GM19455 (cell line): ENCODE measurements around the gene ZNF41.
"Not testable (repeated sequence)": the region's sequence is repeated elsewhere in the genome, so short reads cannot be mapped to it uniquely, and the experiment has no call there.

Experiments
- ATAC-seq: cut with Tn5 transposase; IDR thresholded peaks from one replicate; pipeline ENCODE4 v1.9.1; 2021; ENCODE audit not compliant: unreplicated experiment

The ZNF41 gene

DNA sequence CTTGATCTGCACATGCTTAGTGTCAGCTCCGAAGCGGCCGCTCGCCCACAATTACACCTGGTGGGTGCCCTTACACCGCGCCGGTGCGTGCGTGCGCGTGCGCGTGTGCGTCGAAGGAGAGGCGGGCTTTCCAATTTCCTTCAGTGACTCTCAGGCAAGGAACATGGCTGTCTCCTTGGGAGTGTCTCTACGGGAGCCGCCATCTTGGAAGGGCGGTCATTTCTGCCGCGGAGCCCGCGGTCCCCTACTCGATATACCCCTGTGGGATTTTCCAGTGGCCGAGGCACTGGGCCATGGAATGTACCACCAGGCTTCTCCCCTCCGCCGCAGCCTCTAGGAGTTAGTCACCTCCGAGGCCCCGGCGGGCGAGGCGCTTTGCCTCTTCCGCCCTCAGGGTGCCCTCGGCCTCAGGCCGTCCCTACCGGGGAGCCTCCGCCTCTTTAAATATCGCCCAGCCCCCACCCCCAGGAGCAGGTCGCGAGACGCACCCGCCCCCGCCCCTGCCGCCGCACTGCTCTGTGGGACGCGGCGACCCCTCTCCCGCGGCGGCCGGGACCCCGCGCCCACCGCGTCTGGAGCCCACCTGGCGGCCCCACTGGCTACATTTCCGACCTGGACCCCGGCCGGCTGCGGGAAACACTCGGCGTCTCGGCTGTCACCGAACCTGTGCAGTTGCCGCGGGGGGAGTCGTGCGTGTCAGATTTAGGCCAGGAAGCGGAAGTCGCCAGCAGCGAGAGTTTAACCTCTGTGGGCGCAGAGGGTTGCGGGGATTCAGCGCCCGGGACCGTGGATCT lies at the start of gene ZNF41:
TSS of gene ZNF41 (minus strand) at position 711 of the 794 bp plus-strand sequence. CDS start 15,741 bp downstream, outside the sequence.
- peak; percentile 89 for ATAC-seq

DNA sequence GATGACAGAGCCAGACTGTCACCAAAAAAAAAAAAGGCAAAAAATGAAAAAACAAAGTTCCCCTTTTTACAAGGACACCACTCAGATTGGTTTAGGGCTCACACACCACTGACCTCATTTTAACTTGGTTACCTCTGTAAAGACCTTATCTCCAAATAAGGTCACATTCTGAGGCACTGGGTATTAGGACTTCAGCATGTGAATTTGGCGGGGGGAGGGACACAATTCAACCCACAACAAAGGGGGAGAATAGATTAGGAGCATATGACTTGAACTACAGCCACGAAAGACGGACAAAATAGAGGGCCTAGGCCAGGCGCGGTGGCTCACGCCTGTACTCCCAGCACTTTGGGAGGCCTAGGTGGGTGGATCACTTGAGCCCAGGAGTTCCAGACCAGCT lies 47.0 kb upstream of the ZNF41 start:
- ATAC-seq = no peak

DNA sequence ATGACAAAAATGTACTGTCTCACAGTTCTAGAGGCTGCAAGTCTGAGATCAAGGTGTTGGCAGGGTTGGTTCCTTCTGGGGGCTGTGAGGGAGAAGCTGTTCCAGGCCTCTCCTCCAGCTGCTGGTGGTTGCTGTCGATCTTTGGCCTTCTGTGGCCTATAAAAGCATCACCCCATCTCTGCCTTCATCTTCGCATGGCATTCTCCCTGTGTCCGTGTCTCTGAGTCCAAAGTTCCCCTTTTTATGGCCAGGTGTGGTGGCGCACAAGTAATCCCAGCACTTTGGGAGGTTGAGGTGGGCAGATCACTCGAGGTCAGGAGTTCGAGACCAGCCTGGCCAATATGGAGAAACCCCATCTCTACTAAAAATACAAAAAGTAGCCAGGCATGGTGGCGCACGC lies 46.5 kb upstream of the ZNF41 start:
- no peak for ATAC-seq

DNA sequence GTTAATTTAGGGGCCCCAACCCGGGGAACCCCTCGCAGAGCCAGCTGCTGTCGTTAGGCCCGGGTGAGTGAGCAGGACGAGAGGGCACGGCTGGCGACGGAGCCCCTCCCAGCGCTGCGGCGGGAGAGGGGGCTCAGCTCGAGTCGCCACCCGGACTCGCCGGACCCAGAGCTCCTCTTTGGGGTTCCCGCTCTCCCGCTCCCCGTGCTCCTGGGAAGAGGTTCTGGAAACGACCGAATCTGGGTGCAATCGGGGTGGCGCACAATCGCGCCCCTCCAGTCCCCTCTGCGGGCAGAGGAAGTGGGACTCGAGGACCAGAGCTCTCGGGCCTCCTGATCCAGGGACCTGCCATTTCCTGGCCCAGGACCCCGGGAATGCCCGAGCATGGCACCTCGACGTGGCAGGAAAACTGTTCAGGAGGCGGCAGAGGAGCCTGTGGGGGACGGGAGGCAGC lies 40.7 kb upstream of the ZNF41 start:
- peak; percentile 13 for ATAC-seq

DNA sequence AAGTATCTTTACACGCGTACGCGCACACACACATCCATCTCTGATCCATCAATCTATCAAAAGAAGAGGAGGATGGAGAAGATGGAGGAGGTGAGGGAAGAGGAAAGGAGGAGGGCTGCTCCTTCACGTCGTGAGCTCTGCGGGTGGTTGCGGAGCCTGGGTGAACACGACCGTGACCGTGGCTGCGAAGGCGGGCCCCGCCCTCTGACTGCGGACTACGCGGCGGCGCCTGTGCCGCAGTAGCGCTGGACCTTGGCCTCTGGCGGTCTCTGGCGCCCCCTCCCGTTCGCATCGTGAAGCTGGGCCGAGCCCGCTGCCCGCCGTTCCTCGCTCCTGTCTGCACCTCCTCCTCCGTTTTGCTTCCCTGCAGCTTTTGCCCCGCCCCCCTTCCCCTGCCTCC lies 40.3 kb upstream of the ZNF41 start:
- ATAC-seq = peak; percentile 85

DNA sequence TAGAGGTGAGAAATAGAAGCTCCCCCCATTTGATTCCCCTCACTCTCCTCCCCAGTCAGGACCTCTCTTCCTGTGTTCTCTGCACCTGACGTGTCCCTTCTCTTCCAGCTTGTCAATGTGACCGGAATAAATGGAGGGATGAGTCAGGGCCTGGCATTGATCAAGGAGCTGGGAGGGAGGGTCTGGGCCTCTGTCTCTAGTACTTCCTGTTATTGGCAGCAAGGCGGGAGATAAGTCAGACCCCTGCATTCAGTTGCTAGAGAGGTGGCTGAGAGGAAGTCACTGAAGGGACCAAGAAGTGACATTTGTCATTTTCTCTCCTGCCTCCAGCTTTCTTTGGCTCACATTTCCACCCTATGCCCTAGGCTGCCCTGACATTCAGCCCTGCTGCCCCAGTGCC lies 35.1 kb upstream of the ZNF41 start:
- ATAC-seq = no peak

DNA sequence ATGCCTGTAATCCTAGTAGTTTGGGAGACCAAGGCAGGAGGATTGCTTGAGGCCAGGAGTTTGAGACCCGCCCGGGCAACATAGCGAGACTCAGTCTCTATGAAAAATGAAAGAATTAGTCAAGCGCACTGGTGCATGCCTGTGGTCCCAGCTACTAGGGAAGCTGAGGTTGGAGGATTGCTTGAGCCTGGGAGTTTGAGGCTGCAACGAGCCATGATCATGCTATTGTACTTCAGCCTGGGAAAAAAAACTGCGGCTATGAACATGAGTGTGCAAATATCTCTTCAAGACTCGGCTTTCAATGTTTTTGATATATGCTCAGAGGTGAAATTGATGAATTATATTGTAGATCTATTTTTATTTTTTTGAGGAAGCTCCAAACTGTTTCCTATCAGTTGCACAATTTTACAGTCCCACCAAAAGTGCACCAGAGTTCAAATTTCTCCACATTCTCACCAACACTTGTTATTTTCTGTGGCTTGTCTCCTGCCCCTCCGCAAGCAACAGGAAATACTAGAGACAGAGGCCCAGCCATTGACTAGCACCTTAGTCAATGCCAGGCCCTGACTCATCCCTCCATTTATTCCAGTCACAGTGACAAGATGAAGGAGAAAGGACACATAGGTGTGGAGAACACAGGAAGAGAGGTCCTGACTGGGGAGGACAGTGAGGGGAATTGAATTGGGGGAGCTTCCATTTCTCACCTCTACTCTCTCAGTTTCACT lies 33.1 kb upstream of the ZNF41 start:
- ATAC-seq = no peak

DNA sequence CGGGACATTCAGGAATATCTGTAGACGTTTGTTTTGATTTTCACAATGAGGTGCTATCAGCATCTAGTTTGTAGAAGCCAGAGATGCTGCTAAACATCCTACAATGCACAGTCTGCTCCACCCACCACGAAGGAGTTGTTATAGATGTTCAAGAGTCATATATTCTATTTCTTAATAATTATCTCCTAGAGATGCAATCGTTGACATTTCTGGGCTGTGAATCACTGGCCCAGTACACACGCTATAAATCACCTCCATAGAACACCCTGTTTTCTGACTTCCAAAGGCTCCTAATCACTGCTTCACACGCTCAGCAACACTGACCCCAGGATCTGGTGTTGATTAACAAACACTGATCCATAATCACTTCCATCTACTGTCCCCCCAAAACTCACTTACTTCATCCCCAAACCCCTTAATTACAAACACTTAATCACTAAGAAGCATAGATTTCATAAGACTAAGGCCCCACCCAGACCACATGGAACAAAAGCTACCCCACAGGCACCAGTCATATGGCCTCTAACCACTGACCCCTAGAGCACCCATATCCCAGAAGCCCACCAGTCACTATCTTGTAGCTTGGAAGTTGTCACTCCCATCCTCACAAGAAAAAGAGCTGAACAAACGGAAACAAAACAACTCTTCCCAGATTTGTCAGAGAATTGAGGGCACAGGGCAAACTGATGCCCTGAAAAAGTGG lies 31.7 kb upstream of the ZNF41 start:
- no peak for ATAC-seq

DNA sequence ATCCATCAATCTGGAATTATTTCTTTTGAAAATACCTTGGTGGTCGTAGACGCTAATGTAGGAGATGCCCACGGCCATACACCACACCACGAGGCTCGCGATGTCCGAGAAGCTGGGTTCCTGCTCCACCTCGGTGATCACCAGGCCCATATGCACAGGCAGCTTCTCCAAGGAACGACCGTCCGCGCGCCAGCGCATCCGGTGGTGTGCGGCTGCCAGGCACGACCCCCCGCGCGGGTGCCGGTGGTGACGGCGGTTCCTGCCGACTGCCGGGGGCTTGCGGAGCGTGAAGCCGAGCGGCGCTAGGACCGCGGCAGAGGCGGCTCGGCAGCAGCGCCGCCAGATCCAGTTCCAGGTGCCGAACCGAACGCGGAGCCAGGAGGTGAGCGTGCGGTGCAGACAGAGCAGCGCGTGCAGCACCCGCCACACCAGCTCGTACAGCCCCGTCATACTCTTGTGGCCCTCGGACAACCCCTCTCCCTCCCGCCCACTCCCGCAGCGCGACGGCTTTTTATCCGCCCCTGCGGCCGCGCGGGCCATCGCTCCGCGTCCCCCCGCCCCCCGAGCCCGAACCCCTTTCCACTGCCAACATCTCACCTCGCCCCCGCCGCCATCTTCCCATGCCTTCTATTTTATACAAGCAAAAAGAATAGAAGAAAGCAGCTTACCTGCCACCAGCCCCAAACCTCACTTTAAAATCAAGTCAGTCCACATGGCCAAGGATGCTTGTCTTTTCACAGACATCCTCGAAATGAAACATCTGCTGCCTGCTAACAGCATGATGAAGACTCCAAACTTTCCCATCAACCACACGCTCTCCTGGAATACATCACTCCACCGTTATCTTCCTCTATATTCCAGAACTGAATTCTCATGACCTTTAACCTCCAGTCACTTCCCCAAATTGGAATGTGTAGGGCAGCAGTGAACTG lies 30.3 kb upstream of the ZNF41 start:
- not testable (repeated sequence) for ATAC-seq

DNA sequence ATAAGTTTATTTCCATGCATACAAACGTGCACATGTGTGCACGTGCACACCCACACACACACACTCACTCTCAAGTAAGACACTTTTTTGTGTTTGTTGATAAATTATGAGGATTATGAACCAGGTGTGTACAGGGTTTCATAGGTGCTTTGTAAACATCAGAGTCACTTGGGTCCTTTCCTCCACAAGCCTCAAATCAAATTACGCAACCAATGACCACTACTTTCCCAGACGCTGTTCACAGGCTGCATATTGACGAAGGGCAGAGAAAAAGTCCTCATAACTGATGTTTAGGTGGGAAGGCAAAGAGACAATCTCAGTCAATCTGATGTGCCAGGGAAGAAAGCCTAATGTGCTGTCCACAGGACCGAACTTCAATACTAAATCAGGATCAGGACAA lies 29.4 kb upstream of the ZNF41 start:
- not testable (repeated sequence) for ATAC-seq

DNA sequence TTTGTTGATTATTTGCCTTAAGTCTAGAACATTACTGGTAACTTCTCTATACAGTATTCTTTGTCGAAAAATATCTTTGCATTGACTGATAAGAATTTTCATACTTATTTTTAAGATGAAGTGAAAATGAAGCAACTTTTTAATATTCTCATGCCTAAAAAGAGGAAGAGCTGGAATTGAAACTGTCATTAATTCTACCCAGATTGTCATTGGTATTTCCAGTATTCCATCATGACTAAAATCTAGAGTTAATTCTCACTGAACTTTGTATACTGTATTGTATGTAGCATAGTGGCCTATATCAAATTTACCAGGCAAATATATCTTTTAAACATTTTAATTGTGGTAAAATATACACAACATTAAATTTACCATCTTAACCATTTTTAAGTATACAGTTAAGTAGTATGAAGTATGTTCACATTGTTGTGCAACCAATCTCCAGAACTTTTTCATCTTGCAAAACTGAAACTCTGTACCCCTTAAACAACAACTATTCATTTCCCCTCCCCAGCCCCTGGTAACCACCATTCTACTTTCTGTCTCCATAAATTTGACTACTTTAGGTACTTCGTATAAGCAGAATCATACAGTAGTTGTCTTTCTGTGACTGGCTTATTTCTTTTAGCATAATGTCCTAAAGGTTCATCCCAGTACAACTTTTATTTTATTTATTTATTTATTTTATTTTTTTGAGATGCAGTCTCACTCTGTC lies 24.3 kb upstream of the ZNF41 start:
- ATAC-seq = no peak

DNA sequence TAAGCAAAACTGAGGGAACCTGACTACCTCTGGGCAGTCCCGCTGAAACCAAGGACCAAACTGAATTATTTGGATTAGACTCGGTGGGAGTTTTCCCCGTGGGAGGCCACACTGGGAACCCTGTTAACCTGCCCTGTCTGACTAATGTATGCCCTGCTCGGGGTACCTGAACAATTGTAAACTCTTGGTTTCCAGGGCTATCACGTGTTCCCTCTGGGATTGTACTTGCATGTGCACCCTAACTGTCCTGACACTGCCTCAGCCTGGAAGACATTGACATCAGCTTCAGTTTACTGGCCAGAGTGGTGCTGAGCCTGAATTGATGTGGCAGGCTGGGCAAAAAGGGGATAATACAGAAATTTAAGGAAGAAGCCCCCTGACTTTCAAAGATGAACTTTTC lies 20.1 kb upstream of the ZNF41 start:
- ATAC-seq = no peak

DNA sequence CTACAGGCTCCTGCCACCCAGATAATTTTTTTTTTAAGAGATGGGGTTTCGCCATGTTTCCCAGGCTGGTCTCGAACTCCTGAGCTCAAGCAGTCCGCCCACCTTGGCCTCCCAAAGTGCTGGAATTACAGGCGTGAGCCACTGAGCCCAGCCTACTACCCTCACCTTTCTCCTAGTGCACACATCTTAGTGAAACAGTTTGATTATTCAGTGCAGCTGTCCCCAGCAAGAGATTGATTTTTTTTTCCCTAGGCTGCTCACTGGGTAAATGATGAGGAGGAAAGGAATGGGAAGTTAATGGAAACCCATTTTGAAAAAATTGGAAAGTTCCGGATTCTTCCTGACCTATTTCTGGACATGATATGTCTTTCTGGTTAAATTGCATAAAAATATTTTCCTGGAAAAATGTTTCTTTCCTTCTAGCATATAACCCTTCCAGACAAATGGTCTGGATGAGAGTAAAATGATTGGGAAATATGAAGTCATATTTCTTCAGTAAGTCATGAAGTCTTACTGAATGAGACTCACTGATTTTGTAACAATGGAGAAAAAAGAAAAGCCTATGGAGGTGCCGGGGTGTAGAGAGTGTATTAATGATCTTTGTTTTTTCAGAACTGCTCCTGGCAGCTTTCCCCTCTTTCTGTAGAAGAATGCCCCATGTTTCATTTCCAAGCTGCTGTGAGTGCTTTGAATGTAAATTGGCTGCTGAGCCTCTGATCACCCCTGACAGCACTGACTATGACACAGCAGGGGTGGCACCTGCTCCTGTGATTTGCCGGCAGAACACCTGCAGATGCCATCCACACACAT lies 19.5 kb upstream of the ZNF41 start:
- no peak for ATAC-seq

DNA sequence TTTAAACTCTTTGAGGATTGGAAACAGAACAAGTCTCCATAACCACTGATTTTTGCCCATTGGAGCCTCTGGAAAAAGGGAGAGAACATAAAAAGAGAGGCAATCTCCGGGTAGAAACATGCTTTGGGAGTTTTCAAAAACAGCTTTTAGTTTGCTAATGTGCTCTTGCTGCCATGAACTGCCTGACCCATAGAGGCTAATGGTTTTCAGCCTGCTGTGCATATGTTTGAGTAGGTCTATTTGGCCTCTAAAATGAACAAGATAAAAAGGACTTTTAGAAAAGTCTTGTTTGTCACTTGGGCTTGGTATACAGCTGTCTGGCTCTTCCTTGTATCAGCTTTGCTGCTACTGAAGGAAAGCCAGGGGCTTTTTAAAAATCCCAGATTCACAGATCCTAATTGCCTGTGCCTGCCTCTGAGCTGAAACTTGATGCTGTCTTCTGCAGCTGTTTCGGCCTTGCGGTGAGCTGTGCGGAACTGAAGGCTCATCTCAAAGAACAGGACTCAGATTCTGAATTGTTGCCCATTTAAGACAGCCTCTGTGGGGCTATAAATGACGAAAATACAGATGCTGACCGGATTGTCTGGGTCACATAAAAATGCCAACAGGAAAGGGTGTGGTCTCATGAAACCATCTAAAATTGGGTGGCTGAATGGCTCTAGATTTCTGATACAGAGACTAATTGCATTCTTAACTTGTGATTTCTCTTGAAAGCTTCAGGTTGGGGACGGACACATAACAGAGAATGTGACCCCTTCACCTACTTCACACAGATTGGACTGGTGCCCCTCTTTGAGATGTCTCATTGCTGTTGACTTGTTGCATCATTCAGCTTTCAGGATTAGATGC lies 18.4 kb upstream of the ZNF41 start:
- ATAC-seq = no peak

DNA sequence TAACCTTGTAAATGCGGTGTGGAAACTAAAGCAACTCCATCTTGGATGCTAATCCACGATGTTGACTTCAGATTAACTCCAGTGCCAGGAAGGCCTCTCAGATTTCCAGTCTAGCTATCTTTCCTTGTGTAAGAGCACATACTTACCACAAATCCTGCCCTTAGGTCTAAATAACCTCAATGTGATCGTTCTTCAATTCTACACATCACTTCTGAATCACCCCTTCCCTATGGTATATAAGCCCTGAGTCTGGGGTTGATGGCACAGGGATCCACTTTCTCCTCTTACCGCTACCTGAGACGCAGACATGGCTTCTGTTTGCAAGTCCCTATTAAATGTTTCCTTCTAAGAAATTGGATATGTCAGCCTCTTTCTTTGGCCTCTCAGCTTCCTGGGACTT lies 17.5 kb upstream of the ZNF41 start:
- ATAC-seq = no peak

DNA sequence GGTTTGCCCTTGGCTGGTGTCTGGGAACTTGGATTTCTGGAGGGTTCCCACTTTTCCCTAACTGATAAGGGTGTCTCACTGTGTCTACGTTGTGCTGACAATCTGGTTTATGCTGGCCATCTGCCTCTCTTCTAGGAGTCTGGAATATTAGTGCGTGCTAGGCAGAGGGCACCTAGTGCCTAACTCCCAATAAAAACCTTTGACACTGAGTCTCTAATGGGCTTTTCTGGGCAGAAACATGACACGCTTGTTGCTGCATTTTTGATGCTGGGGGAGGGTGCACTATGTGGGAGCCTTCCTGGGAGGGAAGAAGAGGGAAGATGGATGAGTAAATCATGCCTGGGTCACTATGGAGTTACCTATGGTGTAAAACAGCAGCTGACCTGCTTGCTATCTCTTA lies 16.3 kb upstream of the ZNF41 start:
- ATAC-seq = no peak

DNA sequence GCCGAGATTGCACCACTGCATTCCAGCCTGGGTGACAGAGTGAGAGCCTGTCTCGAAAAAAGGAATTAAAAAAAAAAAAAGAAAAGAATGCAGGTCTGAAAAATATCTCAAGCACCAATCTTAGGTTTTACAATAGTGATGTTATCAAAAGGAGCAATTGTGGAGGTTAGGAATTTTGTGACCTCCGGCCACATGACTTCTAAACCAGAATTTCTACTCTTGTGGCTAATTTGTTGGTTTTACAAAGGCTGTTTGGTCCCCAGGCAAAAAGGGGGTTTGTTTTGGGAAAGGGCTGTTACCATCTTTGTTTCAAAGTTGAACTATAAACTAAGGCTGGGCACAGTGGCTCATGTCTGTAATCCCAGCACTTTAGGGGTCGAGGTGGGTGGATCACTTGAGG lies 15.4 kb upstream of the ZNF41 start:
- ATAC-seq = no peak

DNA sequence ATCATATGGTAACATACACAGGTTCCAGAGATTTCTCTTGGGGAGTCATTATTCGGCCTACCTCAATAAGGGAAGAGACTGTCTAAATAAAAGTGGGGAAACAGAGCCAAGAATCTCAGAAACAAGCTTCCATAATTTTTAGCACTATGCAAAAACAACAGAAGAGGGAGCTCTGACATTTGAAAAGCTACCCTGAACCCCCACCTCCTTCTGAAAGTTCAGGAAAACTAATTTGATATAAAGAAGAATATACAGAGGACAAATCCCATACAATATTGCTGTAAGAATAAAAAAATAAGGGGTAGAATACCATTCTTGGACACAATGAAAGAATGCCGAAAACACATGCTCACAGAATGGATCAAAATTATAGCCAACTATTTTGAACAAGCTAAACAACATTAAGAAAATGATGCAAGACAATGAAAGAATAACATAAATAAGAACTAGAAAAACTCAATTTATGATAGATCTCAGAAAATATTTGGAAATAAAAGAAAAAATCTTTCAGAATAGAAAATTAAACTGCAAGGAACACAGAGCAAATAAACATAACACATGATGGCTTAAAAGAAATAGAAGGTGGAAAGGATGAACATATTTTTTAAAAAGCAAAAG lies 14.4 kb upstream of the ZNF41 start:
- ATAC-seq = no peak
